AG04449 (cell line): Measurements from ENCODE around the gene ADCY7.
A peak's percentile ranks its signal among the peaks of the same experiment; 100 is the strongest.

Experiments used
- CTCF ChIA-PET: fragments of 350-600 bp; formaldehyde crosslinking; extraction: SDS; loops from one replicate; lab custom pipeline; 2021; ENCODE audit warnings: antibody characterized with exemption; lab: Yijun Ruan, JAX
- POLR2A ChIA-PET: fragments of 400-600, 350-600 bp; formaldehyde crosslinking; extraction: SDS; loops from one replicate; lab custom pipeline; 2020; ENCODE audit warnings: antibody characterized with exemption, inconsistent platforms; lab: Yijun Ruan, JAX
- DNase-seq: peaks from one replicate; pipeline ENCODE4 v3.0.0-alpha.2; 2010; ENCODE audit warnings: low read depth, low spot score
- H3K4me3 ChIP-seq: 2 replicates; pipeline ENCODE4 v1.5.1; 2011; ENCODE audit warnings: low read depth, mild to moderate bottlenecking, control low read depth, low read length
- CTCF ChIP-seq: IDR thresholded peaks from one replicate; pipeline ENCODE4 v1.5.1; 2011; ENCODE audit warnings: mild to moderate bottlenecking, moderate library complexity, low read length, control low read depth, inconsistent platforms; ENCODE audit not compliant: insufficient read depth; ENCODE audit errors: missing control alignments

ADCY7 gene

GRCh38 chr16:50354629-50355456 lies 88.5 kb downstream of the ADCY7 start:
- POLR2A ChIA-PET, result no interaction called here
- H3K4me3 ChIP-seq, result no peak overlapping the region
- DNase-seq, result no peak
- CTCF ChIA-PET, result interaction anchor here (0.7 to 11.2 kb wide), 35 partner anchors 9 to 805 kb away, joined by 3 to 111 read pairs (median 6); partner anchors contain the start of genes CNEP1R1 and HEATR3
- peak; percentile 23 for TF ChIP-seq CTCF

- ChIA-PET CTCF (interaction anchor here (0.9 to 11.2 kb wide), 12 partner anchors 11 to 446 kb away, joined by 3 to 111 read pairs (median 4); partner anchors contain the start of genes BRD7 and CNEP1R1), POLR2A (no interaction called here)
- TF ChIP-seq CTCF, result no peak
- no peak for DNase-seq
- no peak overlapping the region for H3K4me3 ChIP-seq
Observed at GRCh38 chr16:50359626-50360025, 93.3 kb downstream of the ADCY7 start.

GRCh38 chr16:50360033-50360778 lies 93.9 kb downstream of the ADCY7 start:
- no peak for DNase-seq
- CTCF ChIA-PET, result interaction anchor here (0.9 to 11.2 kb wide), 12 partner anchors 10 to 446 kb away, joined by 3 to 111 read pairs (median 4); partner anchors contain the start of genes BRD7 and CNEP1R1
- POLR2A ChIA-PET, result no interaction called here
- no peak for TF ChIP-seq CTCF
- no peak overlapping the region for H3K4me3 ChIP-seq

DNA sequence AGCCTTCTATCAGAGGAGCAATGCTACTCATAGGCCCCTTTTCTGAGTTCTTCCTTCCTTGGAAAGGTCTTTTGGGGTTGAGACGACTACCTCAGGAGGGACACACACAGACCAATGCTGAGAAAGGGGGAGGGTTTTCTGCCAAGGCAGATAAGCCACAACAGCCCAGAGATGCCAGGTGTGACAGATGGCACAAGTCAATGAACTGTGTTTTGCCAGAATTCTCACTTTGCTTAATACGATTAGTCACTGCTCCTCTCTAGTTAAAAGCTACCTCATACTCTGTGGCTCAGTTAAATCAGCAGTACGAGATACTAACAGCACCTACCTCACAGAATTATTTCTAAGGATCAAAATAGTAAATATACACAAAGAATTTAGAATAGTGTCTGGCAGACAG lies 94.4 kb downstream of the ADCY7 start:
- ChIA-PET POLR2A (no interaction called here), CTCF (interaction anchor here (1.0 to 11.2 kb wide), 10 partner anchors 9 to 445 kb away, joined by 3 to 111 read pairs (median 6); partner anchors contain the start of genes BRD7 and CNEP1R1)
- DNase-seq, result no peak
- H3K4me3 ChIP-seq, result no peak overlapping the region
- TF ChIP-seq CTCF, result no peak

DNA sequence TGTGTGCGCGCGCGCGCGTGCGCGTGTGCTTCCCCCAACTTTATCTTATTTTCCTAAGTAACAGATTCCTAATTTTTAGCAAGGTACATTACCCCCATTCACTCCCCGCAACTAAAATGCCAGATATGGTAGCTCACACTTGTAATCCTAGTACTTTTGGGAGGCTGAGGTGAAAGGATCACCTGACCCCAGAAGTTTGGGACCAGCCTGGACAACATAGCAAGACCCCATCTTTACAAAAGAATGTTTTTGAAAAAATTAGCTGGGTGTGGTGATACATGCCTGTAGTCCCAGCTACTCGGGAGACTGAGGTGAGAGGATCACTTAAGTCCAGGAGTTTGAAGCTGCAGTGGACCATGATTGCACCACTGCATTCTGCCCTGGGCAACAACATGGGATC lies 97.3 kb downstream of the ADCY7 start:
- ChIA-PET CTCF (interaction anchor here (0.7 to 11.2 kb wide), 4 partner anchors 9 to 339 kb away, joined by 3 to 111 read pairs (median 6); partner anchors contain the start of gene CNEP1R1), POLR2A (no interaction called here)
- no peak overlapping the region for H3K4me3 ChIP-seq
- no peak for DNase-seq
- TF ChIP-seq CTCF, result no peak
